Transverse colon (tissue), 4 donors: ENCODE measurements around the gene ATP9B.

Source experiments
- EP300 ChIP-seq: sonication (generic); formaldehyde crosslinking; IDR thresholded peaks from one replicate; pipeline ENCODE4 v1.6.1; 2017; ENCODE audit warnings: antibody characterized with exemption, low read depth
- POLR2A ChIP-seq: fragments of 450-650 bp; IDR thresholded peaks from one replicate; pipeline ENCODE4 v1.6.1; 2016; ENCODE audit warnings: antibody characterized with exemption, mild to moderate bottlenecking, moderate library complexity
- POLR2AphosphoS5 ChIP-seq, 3 donors: sonication (generic); formaldehyde crosslinking; IDR thresholded peaks; one replicate each; pipeline ENCODE4 v1.6.1; 2016; ENCODE audit warnings: antibody characterized with exemption in 3 of 3
- TF ChIP-seq, protein P1 (sequence below), 5 experiments: fragments of 200-600 bp in 3 of 5; fragments of 450-650 bp in 2 of 5; sonication (generic) in 3 of 5; IDR thresholded peaks; 1 replicate in 2 of 5; 2 replicates in 3 of 5; pipeline ENCODE4 v1.5.1; 2016 to 2017; ENCODE audit warnings: antibody characterized with exemption in 5 of 5, inconsistent platforms in 3 of 5, mild to moderate bottlenecking in 2 of 5, moderate library complexity in 1 of 5

- no peak for TF ChIP-seq POLR2A
- TF ChIP-seq, protein P1, sequence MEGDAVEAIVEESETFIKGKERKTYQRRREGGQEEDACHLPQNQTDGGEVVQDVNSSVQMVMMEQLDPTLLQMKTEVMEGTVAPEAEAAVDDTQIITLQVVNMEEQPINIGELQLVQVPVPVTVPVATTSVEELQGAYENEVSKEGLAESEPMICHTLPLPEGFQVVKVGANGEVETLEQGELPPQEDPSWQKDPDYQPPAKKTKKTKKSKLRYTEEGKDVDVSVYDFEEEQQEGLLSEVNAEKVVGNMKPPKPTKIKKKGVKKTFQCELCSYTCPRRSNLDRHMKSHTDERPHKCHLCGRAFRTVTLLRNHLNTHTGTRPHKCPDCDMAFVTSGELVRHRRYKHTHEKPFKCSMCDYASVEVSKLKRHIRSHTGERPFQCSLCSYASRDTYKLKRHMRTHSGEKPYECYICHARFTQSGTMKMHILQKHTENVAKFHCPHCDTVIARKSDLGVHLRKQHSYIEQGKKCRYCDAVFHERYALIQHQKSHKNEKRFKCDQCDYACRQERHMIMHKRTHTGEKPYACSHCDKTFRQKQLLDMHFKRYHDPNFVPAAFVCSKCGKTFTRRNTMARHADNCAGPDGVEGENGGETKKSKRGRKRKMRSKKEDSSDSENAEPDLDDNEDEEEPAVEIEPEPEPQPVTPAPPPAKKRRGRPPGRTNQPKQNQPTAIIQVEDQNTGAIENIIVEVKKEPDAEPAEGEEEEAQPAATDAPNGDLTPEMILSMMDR (IDR thresholded peaks at IDR 0.05) = no peak
- TF ChIP-seq EP300 = no peak
- no peak for TF ChIP-seq POLR2AphosphoS5 (IDR thresholded peaks at IDR 0.05)
Measured at GRCh38 chr18:79294235-79294634, 225.0 kb downstream of the ATP9B start.
